Stomach (tissue), 19 donors: ENCODE measurements around the gene UBL5. TPM values are rescaled to one million over a fixed set of nuclear protein-coding genes. Genes with fewer than 3 reads are reported as not detected.
"Not testable (repeated sequence)": the region's sequence is repeated elsewhere in the genome, so short reads cannot be mapped to it uniquely, and the experiment has no call there.

Source experiments
- DNase-seq, 2 donors: peaks; one replicate each; pipeline versions ENCODE4 v3.0.0 to v3.0.0-alpha.2; 2013 to 2019
- H3K27ac ChIP-seq, 5 donors: fragments of 200-600 bp in 4 of 5; sonication (generic) in 4 of 5; one replicate each; pipeline ENCODE4 v1.5.1; 2013 to 2019; ENCODE audit warnings: mild to moderate bottlenecking in 1 of 5, moderate library complexity in 1 of 5
- H3K27me3 ChIP-seq, 3 donors: fragments of 200-600 bp; sonication (generic); one replicate each; pipeline ENCODE4 v1.5.1; 2017 to 2019; ENCODE audit warnings: mixed run types in 1 of 3
- H3K36me3 ChIP-seq, 4 donors: fragments of 200-600 bp; sonication (generic); 1 replicate in 3 of 4; 2 replicates in 1 of 4; pipeline ENCODE4 v1.5.1; 2016 to 2019
- H3K4me1 ChIP-seq, 4 donors: fragments of 200-600 bp; sonication (generic); one replicate each; pipeline ENCODE4 v1.5.1; 2016 to 2019
- H3K4me3 ChIP-seq, 4 donors: fragments of 200-600 bp; sonication (generic) in 3 of 4; one replicate each; pipeline ENCODE4 v1.5.1; 2016 to 2019; ENCODE audit warnings: mild to moderate bottlenecking in 1 of 4
- H3K9me3 ChIP-seq, 4 donors: fragments of 200-600 bp; sonication (generic); one replicate each; pipeline ENCODE4 v1.5.1; 2016 to 2019
- CTCF ChIP-seq, 7 experiments: fragments of 450-650 bp in 4 of 7; fragments of 200-600 bp in 3 of 7; sonication (generic) in 3 of 7; IDR thresholded peaks; one replicate each; pipeline ENCODE4 v1.5.1; 2016 to 2019; ENCODE audit warnings: antibody characterized with exemption in 7 of 7, control low read depth in 2 of 7, mild to moderate bottlenecking in 1 of 7
- EP300 ChIP-seq: sonication (generic); formaldehyde crosslinking; IDR thresholded peaks from one replicate; pipeline ENCODE4 v1.6.1; 2017; ENCODE audit warnings: antibody characterized with exemption
- POLR2A ChIP-seq, 4 donors: fragments of 450-650 bp; IDR thresholded peaks; one replicate each; pipeline ENCODE4 v1.6.1; 2016; ENCODE audit warnings: antibody characterized with exemption in 4 of 4, control low read depth in 2 of 4, mild to moderate bottlenecking in 1 of 4, moderate library complexity in 1 of 4
- POLR2AphosphoS5 ChIP-seq, 3 donors: sonication (generic); formaldehyde crosslinking; IDR thresholded peaks; one replicate each; pipeline ENCODE4 v1.6.1; 2016; ENCODE audit warnings: antibody characterized with exemption in 3 of 3
- WGBS, 5 donors: extraction: QIAGEN DNeasy Blood & Tissue Kit in 3 of 5; methylation state at CpG; one replicate each; pipeline versions ENCODE4 v1.1.5 to v1.1.7; 2013 to 2018; 5-methylcytosine and 5-hydroxymethylcytosine counted together
- intact Hi-C: fragments of 100-400 bp; cut with DNase I; formaldehyde crosslinking; loops from one replicate; pipeline ENCODE4 v1.15.1; 2023; ENCODE audit warnings: low total_unique reads
- long read RNA-seq, 10 donors: transcript quantifications; one replicate each; lab custom pipeline, GENCODE V29; 2026
- polyA plus RNA-seq, 3 donors: library from polyadenylated mRNA; stranded (reverse); fragments of 200-250 nt; gene quantifications; one replicate each; pipeline ENCODE4 v1.2.3, GENCODE V29; 2013
- total RNA-seq, 5 donors: library from RNA; depleted of rRNA; stranded (reverse); fragments of >200 nt; gene quantifications; one replicate each; pipeline versions ENCODE4 v1.1.0 to v1.2.3, GENCODE V29; 2014 to 2016
- donor health status: healthy with polysubstance abuse.
- donor health status: Bipolar disorder and iron deficiency.
- donor health status: healthy.

Gene UBL5
- total RNA-seq (100 to 1,000 TPM in 3 of 5 donors, 10 to 100 TPM in 2; 11.3 to 213 (median 124) TPM), polyA plus RNA-seq (100 to 1,000 TPM; 864 to 962 (median 934) TPM)
- long read RNA-seq, donor 1, transcript UBL5-202 (5 exons, 432 nt), result major isoform, 46 of 60 reads
- long read RNA-seq, donor 1, transcript UBL5-201 (5 exons, 513 nt), result minor isoform, 5 of 60 reads
- long read RNA-seq, donor 1, partial matches to known transcripts, result 8 of 60 reads
- long read RNA-seq, donor 1, other reads (novel, unspliced or antisense), result 0 of 60 reads
- long read RNA-seq, donor 2, transcript UBL5-201 (5 exons, 513 nt), result minor isoform, 6 of 63 reads
- long read RNA-seq, donor 2, transcript UBL5-202 (5 exons, 432 nt), result major isoform, 47 of 63 reads
- long read RNA-seq, donor 2, partial matches to known transcripts, result 7 of 63 reads
- long read RNA-seq, donor 2, other reads (novel, unspliced or antisense), result 0 of 63 reads
- long read RNA-seq, donor 3, transcript UBL5-202 (5 exons, 432 nt), result major isoform, 96 of 115 reads
- long read RNA-seq, donor 3, transcript UBL5-201 (5 exons, 513 nt), result minor isoform, 10 of 115 reads
- long read RNA-seq, donor 3, partial matches to known transcripts, result 9 of 115 reads
- long read RNA-seq, donor 3, other reads (novel, unspliced or antisense), result 0 of 115 reads
- long read RNA-seq, donor 4, transcript UBL5-202 (5 exons, 432 nt), result major isoform, 16 of 19 reads
- long read RNA-seq, donor 4, partial matches to known transcripts, result 0 of 19 reads
- long read RNA-seq, donor 4, other reads (novel, unspliced or antisense), result 0 of 19 reads
- long read RNA-seq, donor 5, transcript UBL5-201 (5 exons, 513 nt), result minor isoform, 16 of 149 reads
- long read RNA-seq, donor 5, transcript UBL5-202 (5 exons, 432 nt), result major isoform, 119 of 149 reads
- long read RNA-seq, donor 5, partial matches to known transcripts, result 12 of 149 reads
- long read RNA-seq, donor 5, other reads (novel, unspliced or antisense), result 0 of 149 reads
- long read RNA-seq, donor 6, transcript UBL5-201 (5 exons, 513 nt), result minor isoform, 15 of 223 reads
- long read RNA-seq, donor 6, transcript UBL5-202 (5 exons, 432 nt), result major isoform, 171 of 223 reads
- long read RNA-seq, donor 6, partial matches to known transcripts, result 27 of 223 reads
- long read RNA-seq, donor 6, other reads (novel, unspliced or antisense), result 5 of 223 reads
- long read RNA-seq, donor 7, transcript UBL5-202 (5 exons, 432 nt), result major isoform, 159 of 209 reads
- long read RNA-seq, donor 7, transcript UBL5-201 (5 exons, 513 nt), result minor isoform, 16 of 209 reads
- long read RNA-seq, donor 7, partial matches to known transcripts, result 31 of 209 reads
- long read RNA-seq, donor 7, other reads (novel, unspliced or antisense), result 0 of 209 reads
- long read RNA-seq, donor 8, transcript UBL5-202 (5 exons, 432 nt), result major isoform, 126 of 153 reads
- long read RNA-seq, donor 8, transcript UBL5-201 (5 exons, 513 nt), result minor isoform, 12 of 153 reads
- long read RNA-seq, donor 8, partial matches to known transcripts, result 15 of 153 reads
- long read RNA-seq, donor 8, other reads (novel, unspliced or antisense), result 0 of 153 reads
- long read RNA-seq, donor 9, transcript UBL5-202 (5 exons, 432 nt), result major isoform, 161 of 242 reads
- long read RNA-seq, donor 9, transcript UBL5-201 (5 exons, 513 nt), result minor isoform, 17 of 242 reads
- long read RNA-seq, donor 9, partial matches to known transcripts, result 56 of 242 reads
- long read RNA-seq, donor 9, other reads (novel, unspliced or antisense), result 5 of 242 reads
- long read RNA-seq, donor 10, transcript UBL5-202 (5 exons, 432 nt), result major isoform, 48 of 64 reads
- long read RNA-seq, donor 10, transcript UBL5-201 (5 exons, 513 nt), result minor isoform, 9 of 64 reads
- long read RNA-seq, donor 10, partial matches to known transcripts, result 7 of 64 reads
- long read RNA-seq, donor 10, other reads (novel, unspliced or antisense), result 0 of 64 reads

GRCh38 chr19:9827289-9828238, at the start of gene UBL5:
TSS of gene UBL5 (plus strand) at chr19:9827918. CDS start at chr19:9828338, 420 bp downstream.
- DNase-seq, result peak; percentile 92 to 97
- no peak for TF ChIP-seq EP300
- peak; percentile 91 to 96 (median 95) for TF ChIP-seq POLR2AphosphoS5 (IDR thresholded peaks at IDR 0.05)
- TF ChIP-seq POLR2A (IDR thresholded peaks at IDR 0.05), result peak in 2 of 4 donors; percentile 46 to 49
- no peaks in the 10 kb centered on the region for H3K27me3 ChIP-seq
- peak within 1 kb of the TSS; percentile 82 to 89 (median 88) for H3K27ac ChIP-seq
- H3K4me1 ChIP-seq, result peaks cover 20 to 38% (median 35%) of the 10 kb centered on the region in 4 donors
- H3K9me3 ChIP-seq, result no peaks in the 10 kb centered on the region
- peak within 1 kb of the TSS; percentile 64 to 95 (median 86) for H3K4me3 ChIP-seq
- peaks cover 0 to 25% (median 22%) of the 10 kb centered on the region in 4 donors for H3K36me3 ChIP-seq
- intact Hi-C loops, result no loop called here
- WGBS, 5 donors, result 0 to 1% (median 1%) methylated on average over 42 to 62 of the region's 62 CpGs

GRCh38 chr19:9782338-9782737, 45.4 kb upstream of the UBL5 start:
- DNase-seq, result no peak
- Histone ChIP-seq H3K36me3 (no peaks in the 10 kb centered on the region), H3K27me3 (no peaks in the 10 kb centered on the region), H3K9me3 (peaks cover 0 to 8% (median 0%) of the 10 kb centered on the region in 4 donors), H3K4me3 (no peak overlapping the region), H3K4me1 (peaks cover 0 to 24% (median 16%) of the 10 kb centered on the region in 4 donors), H3K27ac (no peak overlapping the region)
- intact Hi-C loops, result no loop called here
- TF ChIP-seq CTCF (IDR thresholded peaks at IDR 0.05) (no peak), EP300 (no peak), POLR2A (IDR thresholded peaks at IDR 0.05) (no peak), POLR2AphosphoS5 (IDR thresholded peaks at IDR 0.05) (no peak)
- 85 to 100% (median 92%) methylated on average over 2 of the region's 2 CpGs for WGBS, 5 donors

- H3K9me3 ChIP-seq, H3K27me3 ChIP-seq, DNase-seq, H3K36me3 ChIP-seq, intact Hi-C loops, H3K4me3 ChIP-seq: not testable (repeated sequence)
- peak overlapping the region; percentile 18 to 99 (median 97) for H3K27ac ChIP-seq
- WGBS, 5 donors, result 62 to 79% (median 67%) methylated on average over 6 of the region's 6 CpGs
- H3K4me1 ChIP-seq, result peaks cover 0 to 24% (median 16%) of the 10 kb centered on the region in 4 donors
Observed at GRCh38 chr19:9784163-9784496, 43.6 kb upstream of the UBL5 start.
